GM23338 (cell line): ENCODE measurements around the gene CPNE1. TPM values are rescaled to one million over a fixed set of nuclear protein-coding genes. Genes with fewer than 3 reads are reported as not detected.

Source experiments
- ATAC-seq: fragments of 200-7000 bp; cut with Tn5 transposase; 3 replicates; pipeline ENCODE4 v1.9.1; 2020
- DNase-seq: peaks from one replicate; pipeline ENCODE4 v3.0.0-alpha.2; 2015; ENCODE audit warnings: low spot score
- H2AFZ ChIP-seq: fragments of 200-600 bp; sonication (generic); 2 replicates; pipeline ENCODE4 v1.8.0; 2016; ENCODE audit warnings: antibody characterized with exemption, mild to moderate bottlenecking, moderate library complexity
- H3F3A ChIP-seq: fragments of 200-600 bp; sonication (generic); replicated peaks from 2 replicates; pipeline ENCODE4 v1.8.0; 2017; ENCODE audit warnings: antibody characterized with exemption, mixed run types, low read depth
- H3K27ac ChIP-seq: fragments of 200-600 bp; sonication (generic); 2 replicates; pipeline ENCODE4 v1.6.1; 2016; ENCODE audit warnings: low read depth
- H3K27me3 ChIP-seq: fragments of 200-600 bp; sonication (generic); 2 replicates; pipeline ENCODE4 v1.8.0; 2016; ENCODE audit warnings: mild to moderate bottlenecking, mixed run types, moderate library complexity; ENCODE audit not compliant: insufficient read depth
- H3K36me3 ChIP-seq: fragments of 200-600 bp; sonication (generic); 2 replicates; pipeline ENCODE4 v1.8.0; 2016; ENCODE audit warnings: mild to moderate bottlenecking; ENCODE audit not compliant: insufficient read depth
- H3K4me1 ChIP-seq: fragments of 200-600 bp; sonication (generic); 2 replicates; pipeline ENCODE4 v1.8.0; 2016; ENCODE audit warnings: mild to moderate bottlenecking, moderate library complexity; ENCODE audit not compliant: insufficient read depth
- H3K4me2 ChIP-seq: fragments of 200-600 bp; sonication (generic); 2 replicates; pipeline ENCODE4 v1.7.1; 2017; ENCODE audit warnings: mixed run types
- H3K4me3 ChIP-seq: fragments of 200-600 bp; sonication (generic); 2 replicates; pipeline ENCODE4 v1.6.1; 2016; ENCODE audit warnings: mixed run types
- H3K79me2 ChIP-seq: fragments of 200-600 bp; sonication (generic); replicated peaks from 2 replicates; pipeline ENCODE4 v1.8.0; 2017; ENCODE audit warnings: mild to moderate bottlenecking; ENCODE audit not compliant: insufficient read depth
- H3K9me2 ChIP-seq: fragments of 200-600 bp; sonication (generic); 2 replicates; pipeline ENCODE4 v1.8.0; 2017; ENCODE audit not compliant: insufficient read depth
- H4K20me1 ChIP-seq: fragments of 200-600 bp; sonication (generic); replicated peaks from 2 replicates; pipeline ENCODE4 v1.8.0; 2017; ENCODE audit warnings: mild to moderate bottlenecking; ENCODE audit not compliant: insufficient read depth
- H3K27ac Mint-ChIP-seq: 2 replicates; pipeline ENCODE4 v1.8.0; 2020; ENCODE audit warnings: inconsistent platforms, mild to moderate bottlenecking, moderate library complexity, mixed read lengths
- H3K27me3 Mint-ChIP-seq: 3 replicates; pipeline ENCODE4 v1.8.0; 2022; ENCODE audit warnings: low read depth, mild to moderate bottlenecking, moderate library complexity, mixed read lengths, inconsistent platforms; ENCODE audit not compliant: insufficient read depth, poor library complexity
- H3K36me3 Mint-ChIP-seq: 3 replicates; pipeline ENCODE4 v1.8.0; 2021; ENCODE audit warnings: low read depth, mild to moderate bottlenecking, inconsistent platforms, moderate library complexity, mixed read lengths
- H3K4me1 Mint-ChIP-seq: 3 replicates; pipeline ENCODE4 v1.8.0; 2020; ENCODE audit warnings: mild to moderate bottlenecking, inconsistent platforms, mixed read lengths
- H3K4me3 Mint-ChIP-seq: 3 replicates; pipeline ENCODE4 v1.8.0; 2021; ENCODE audit warnings: moderate library complexity, mild to moderate bottlenecking, inconsistent platforms, mixed read lengths
- H3K9me3 Mint-ChIP-seq: 3 replicates; pipeline ENCODE4 v1.8.0; 2020; ENCODE audit warnings: moderate library complexity, mild to moderate bottlenecking, inconsistent platforms, mixed read lengths
- CREB1 ChIP-seq: fragments of 250-450 bp; sonication (Bioruptor Pico); IDR thresholded peaks from 2 replicates; pipeline ENCODE4 v1.5.0; 2020; ENCODE audit warnings: low read depth, mild to moderate bottlenecking, moderate library complexity
- POLR2AphosphoS5 ChIP-seq: IDR thresholded peaks from 2 replicates; pipeline ENCODE4 v1.6.1; 2016; ENCODE audit warnings: antibody characterized with exemption, low read depth
- ZNF114 ChIP-seq: fragments of 250-450 bp; sonication (Bioruptor Pico); IDR thresholded peaks from 2 replicates; pipeline ENCODE4 v1.5.0; 2020; ENCODE audit warnings: mild to moderate bottlenecking, moderate library complexity
- ZNF462 ChIP-seq: fragments of 250-450 bp; sonication (Bioruptor Pico); IDR thresholded peaks from 2 replicates; pipeline ENCODE4 v1.5.0; 2020; ENCODE audit warnings: mild to moderate bottlenecking, moderate library complexity
- polyA plus RNA-seq: library from polyadenylated mRNA; unstranded; fragments of >200 nt; fragmentation: Nextera tagmentation; extraction: Ambion mirVana; gene quantifications from 2 replicates; pipeline ENCODE4 v1.2.1, GENCODE V29; 2016
- total RNA-seq: library from RNA; depleted of rRNA; stranded (reverse); fragments of >200 nt; shearing (Covaris generic); gene quantifications from 2 replicates; pipeline ENCODE4 v1.2.3, GENCODE V29; 2014

Gene CPNE1
- total and polyA plus RNA-seq, 2 experiments from 2014 or later = 189 to 196 TPM

- peak; percentile 67 for ATAC-seq
- H3K27ac ChIP-seq = peak within 1 kb of the TSS; percentile 86; the same call in 1 of the 2 replicates
- H3K36me3 Mint-ChIP-seq = no peaks in the 10 kb centered on the region; the same call in 2 of the 3 replicates
- TF ChIP-seq ZNF114 (CRISPR knock-in tag) (no peak), ZNF462 (CRISPR knock-in tag) (no peak), CREB1 (CRISPR knock-in tag) (peak; percentile 99), POLR2AphosphoS5 (peak; percentile 77)
- H3K9me3 Mint-ChIP-seq = no peaks in the 10 kb centered on the region
- no peaks in the 10 kb centered on the region for H4K20me1 ChIP-seq
- H3K4me3 Mint-ChIP-seq = peak within 1 kb of the TSS; percentile 87
- peak within 1 kb of the TSS; percentile 84 for H3K4me3 ChIP-seq
- H3K27ac Mint-ChIP-seq = peak within 1 kb of the TSS; percentile 98
- peak; percentile 74 for DNase-seq
- H2AFZ ChIP-seq = peak within 1 kb of the TSS; percentile 95
- peaks cover 26% of the 10 kb centered on the region for H3K27me3 ChIP-seq
- no peaks in the 10 kb centered on the region for H3K9me2 ChIP-seq
- H3F3A ChIP-seq = peaks cover 23% of the 10 kb centered on the region
- H3K4me1 ChIP-seq = peaks cover 21% of the 10 kb centered on the region
- H3K27me3 Mint-ChIP-seq = peaks cover 40% of the 10 kb centered on the region
- H3K79me2 ChIP-seq = no peaks in the 10 kb centered on the region
- H3K4me1 Mint-ChIP-seq = peaks cover 14% of the 10 kb centered on the region
- no peaks in the 10 kb centered on the region for H3K36me3 ChIP-seq
- peak within 1 kb of the TSS; percentile 95 for H3K4me2 ChIP-seq
These were observed 48.8 kb downstream of the CPNE1 start, which contains the start of gene SPAG4 for GRCh38 chr20:35615667-35616464. Gene SPAG4, plus strand, starts transcription at chr20:35615829. Its CDS starts 175 bp downstream, at chr20:35616004.

GRCh38 chr20:35611482-35611881 lies 53.2 kb downstream of the CPNE1 start:
- Histone ChIP-seq H3K27ac (no peak overlapping the region), H3K9me2 (no peaks in the 10 kb centered on the region), H3F3A (peaks cover 7% of the 10 kb centered on the region; the same call in 1 of the 2 replicates), H3K4me2 (no peak overlapping the region), H2AFZ (no peak overlapping the region), H4K20me1 (no peaks in the 10 kb centered on the region), H3K27me3 (peaks cover 15% of the 10 kb centered on the region; the same call in 1 of the 2 replicates), H3K4me1 (no peaks in the 10 kb centered on the region), H3K79me2 (no peaks in the 10 kb centered on the region), H3K4me3 (no peak overlapping the region), H3K36me3 (no peaks in the 10 kb centered on the region)
- DNase-seq = no peak
- no peaks in the 10 kb centered on the region for H3K36me3 Mint-ChIP-seq
- peaks cover 16% of the 10 kb centered on the region for H3K27me3 Mint-ChIP-seq
- no peaks in the 10 kb centered on the region for H3K4me1 Mint-ChIP-seq
- H3K9me3 Mint-ChIP-seq = no peaks in the 10 kb centered on the region
- H3K4me3 Mint-ChIP-seq = no peak overlapping the region
- ATAC-seq = no peak
- no peak overlapping the region for H3K27ac Mint-ChIP-seq
- no peak for TF ChIP-seq ZNF462 (CRISPR knock-in tag)
